Ishikawa (cell line): ENCODE measurements around the gene THSD7A.
A peak's percentile ranks its signal among the peaks of the same experiment; 100 is the strongest.

Source experiments
- CEBPB ChIP-seq: IDR thresholded peaks from 2 replicates; pipeline ENCODE4 v1.6.1; 2012
- CREB1 ChIP-seq: IDR thresholded peaks from 2 replicates; pipeline ENCODE4 v1.6.1; 2012; ENCODE audit warnings: low read depth
- EGR1 ChIP-seq: IDR thresholded peaks from 2 replicates; pipeline ENCODE4 v1.6.1; 2012
- EP300 ChIP-seq: IDR thresholded peaks from 2 replicates; pipeline ENCODE4 v1.6.1; 2012; ENCODE audit warnings: borderline replicate concordance
- FOXM1 ChIP-seq: IDR thresholded peaks from 2 replicates; pipeline ENCODE4 v1.6.1; 2012; ENCODE audit warnings: low read depth, borderline replicate concordance
- MAX ChIP-seq: IDR thresholded peaks from 2 replicates; pipeline ENCODE4 v1.6.1; 2012
- NFIC ChIP-seq: IDR thresholded peaks from 2 replicates; pipeline ENCODE4 v1.6.1; 2012
- RAD21 ChIP-seq: IDR thresholded peaks from 2 replicates; pipeline ENCODE4 v1.6.1; 2012; ENCODE audit warnings: low read depth
- TAF1 ChIP-seq: IDR thresholded peaks from 2 replicates; pipeline ENCODE4 v1.6.1; 2012; ENCODE audit warnings: low read depth, mild to moderate bottlenecking
- TCF12 ChIP-seq: IDR thresholded peaks from 2 replicates; pipeline ENCODE4 v1.6.1; 2012; ENCODE audit warnings: low read depth
- TEAD4 ChIP-seq: IDR thresholded peaks from 2 replicates; pipeline ENCODE4 v1.6.1; 2012
- USF1 ChIP-seq: IDR thresholded peaks from 2 replicates; pipeline ENCODE4 v1.6.1; 2012
- YY1 ChIP-seq: IDR thresholded peaks from 2 replicates; pipeline ENCODE4 v1.6.1; 2012; ENCODE audit warnings: low read depth
- ZBTB7A ChIP-seq: IDR thresholded peaks from 2 replicates; pipeline ENCODE4 v1.6.1; 2012; ENCODE audit warnings: low read depth
- TF ChIP-seq, protein P1 (sequence below): IDR thresholded peaks from 2 replicates; pipeline ENCODE4 v1.6.1; 2012; ENCODE audit warnings: low read depth, mild to moderate bottlenecking

The THSD7A gene

GRCh38 chr7:11332865-11333228 lies 499.2 kb downstream of the THSD7A start:
- TF ChIP-seq EP300 (no peak), TEAD4 (no peak), USF1 (no peak), ZBTB7A (no peak), RAD21 (no peak), CEBPB (no peak), YY1 (no peak), TCF12 (no peak), NFIC (no peak), MAX (no peak), CREB1 (no peak), EGR1 (no peak), TAF1 (no peak), FOXM1 (no peak)
- TF ChIP-seq, protein P1, sequence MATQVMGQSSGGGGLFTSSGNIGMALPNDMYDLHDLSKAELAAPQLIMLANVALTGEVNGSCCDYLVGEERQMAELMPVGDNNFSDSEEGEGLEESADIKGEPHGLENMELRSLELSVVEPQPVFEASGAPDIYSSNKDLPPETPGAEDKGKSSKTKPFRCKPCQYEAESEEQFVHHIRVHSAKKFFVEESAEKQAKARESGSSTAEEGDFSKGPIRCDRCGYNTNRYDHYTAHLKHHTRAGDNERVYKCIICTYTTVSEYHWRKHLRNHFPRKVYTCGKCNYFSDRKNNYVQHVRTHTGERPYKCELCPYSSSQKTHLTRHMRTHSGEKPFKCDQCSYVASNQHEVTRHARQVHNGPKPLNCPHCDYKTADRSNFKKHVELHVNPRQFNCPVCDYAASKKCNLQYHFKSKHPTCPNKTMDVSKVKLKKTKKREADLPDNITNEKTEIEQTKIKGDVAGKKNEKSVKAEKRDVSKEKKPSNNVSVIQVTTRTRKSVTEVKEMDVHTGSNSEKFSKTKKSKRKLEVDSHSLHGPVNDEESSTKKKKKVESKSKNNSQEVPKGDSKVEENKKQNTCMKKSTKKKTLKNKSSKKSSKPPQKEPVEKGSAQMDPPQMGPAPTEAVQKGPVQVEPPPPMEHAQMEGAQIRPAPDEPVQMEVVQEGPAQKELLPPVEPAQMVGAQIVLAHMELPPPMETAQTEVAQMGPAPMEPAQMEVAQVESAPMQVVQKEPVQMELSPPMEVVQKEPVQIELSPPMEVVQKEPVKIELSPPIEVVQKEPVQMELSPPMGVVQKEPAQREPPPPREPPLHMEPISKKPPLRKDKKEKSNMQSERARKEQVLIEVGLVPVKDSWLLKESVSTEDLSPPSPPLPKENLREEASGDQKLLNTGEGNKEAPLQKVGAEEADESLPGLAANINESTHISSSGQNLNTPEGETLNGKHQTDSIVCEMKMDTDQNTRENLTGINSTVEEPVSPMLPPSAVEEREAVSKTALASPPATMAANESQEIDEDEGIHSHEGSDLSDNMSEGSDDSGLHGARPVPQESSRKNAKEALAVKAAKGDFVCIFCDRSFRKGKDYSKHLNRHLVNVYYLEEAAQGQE: no peak

DNA sequence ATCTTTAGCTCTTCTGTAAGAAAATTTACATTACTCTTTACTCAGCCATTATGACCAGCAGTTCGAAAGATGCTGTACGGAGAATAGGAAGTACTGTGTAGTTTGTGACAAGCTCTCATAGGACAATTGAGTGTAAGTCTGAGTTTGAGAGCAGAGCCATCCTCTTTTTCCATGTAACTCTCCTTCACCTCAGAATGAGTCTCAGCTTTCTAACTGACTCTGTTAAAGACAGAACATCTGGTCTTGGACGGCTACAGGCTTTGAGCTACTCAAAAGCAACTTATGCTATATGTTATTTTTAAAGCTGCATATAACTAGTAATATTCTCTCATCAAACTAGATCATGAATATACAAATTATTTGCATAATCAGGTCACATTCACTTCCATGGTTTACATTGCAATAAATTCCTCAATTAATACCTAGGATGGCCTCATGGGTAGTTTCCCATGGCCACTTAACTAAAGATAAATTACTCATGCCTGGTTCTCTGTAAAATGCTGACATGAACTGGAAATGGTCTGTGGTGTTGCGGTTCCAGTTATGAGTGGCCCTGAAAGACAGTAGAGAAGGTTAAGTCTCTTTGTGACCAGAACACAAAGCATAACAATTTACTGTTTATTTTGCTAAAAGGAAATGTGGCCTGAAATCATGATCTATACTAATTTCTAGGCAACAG lies 499.7 kb downstream of the THSD7A start:
- TF ChIP-seq CEBPB: no peak
- TF ChIP-seq, protein P1: no peak
- TF ChIP-seq FOXM1: no peak
- TF ChIP-seq EGR1: no peak
- TF ChIP-seq USF1: no peak
- TF ChIP-seq RAD21: no peak
- no peak for TF ChIP-seq TCF12
- no peak for TF ChIP-seq EP300
- TF ChIP-seq YY1: no peak

DNA sequence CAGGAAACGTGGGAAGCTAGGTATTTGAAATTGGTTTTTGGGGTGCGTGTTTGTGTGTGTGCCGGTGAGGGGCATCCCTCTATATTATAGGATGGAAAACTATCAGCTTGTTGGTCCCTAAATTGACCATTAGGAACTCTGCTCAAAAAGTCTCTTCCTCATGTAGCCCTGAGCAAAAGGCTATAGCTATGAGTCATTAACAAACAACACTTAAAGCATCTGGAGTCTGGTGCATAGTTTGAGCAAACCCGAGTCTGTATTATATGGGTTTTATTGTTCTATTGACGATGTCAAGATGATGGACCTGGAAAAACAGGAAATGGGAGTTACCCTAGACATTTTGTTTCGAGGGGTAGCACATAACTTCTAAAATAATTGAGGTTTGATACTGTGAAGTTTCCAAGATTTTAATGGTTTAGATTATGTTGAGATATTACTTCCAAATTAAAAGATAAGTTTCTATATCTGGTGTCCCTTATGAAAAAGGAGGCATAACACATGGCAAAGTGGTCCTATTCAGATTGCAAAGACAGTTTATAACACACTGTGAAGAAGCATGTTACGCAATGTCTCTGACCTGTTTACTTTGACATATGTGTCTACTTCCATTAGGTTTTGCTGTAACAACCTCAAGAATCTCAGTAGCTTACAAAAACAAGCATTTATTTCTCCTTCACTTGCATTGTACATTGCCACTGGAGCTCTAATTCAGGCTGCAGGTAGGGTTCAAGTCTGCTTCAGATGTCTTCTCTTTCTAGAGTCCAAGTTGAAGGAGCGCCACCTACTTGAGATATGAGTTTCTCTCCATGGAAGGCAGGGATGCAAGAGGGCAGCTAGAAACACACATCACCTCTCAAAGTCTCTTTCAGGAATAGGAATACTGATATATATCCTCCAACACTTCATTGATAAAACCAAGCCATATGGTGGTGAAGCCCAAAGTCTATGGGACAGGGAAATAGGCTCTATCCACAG lies 500.6 kb downstream of the THSD7A start:
- TF ChIP-seq CEBPB: peak; percentile 53
- TF ChIP-seq MAX: no peak

DNA sequence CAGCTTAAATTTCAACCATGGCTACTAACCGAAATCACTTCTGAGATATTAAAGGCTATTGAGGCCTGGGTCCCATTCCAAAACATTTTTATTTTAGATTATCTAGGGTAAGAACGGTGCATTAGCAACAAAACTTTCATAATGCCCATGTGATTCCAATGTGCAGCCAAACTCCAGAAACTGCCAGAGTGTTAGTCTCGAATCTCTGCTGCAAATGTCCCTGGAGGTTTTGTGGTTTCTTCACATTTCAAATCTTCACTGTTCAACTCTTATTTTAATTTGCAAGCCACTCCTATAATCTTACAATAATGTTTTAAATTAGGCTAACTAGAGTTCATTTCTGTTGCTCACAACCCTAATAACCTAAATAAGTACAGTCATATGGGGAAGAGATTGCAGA lies 501.3 kb downstream of the THSD7A start:
- TF ChIP-seq, protein P1: no peak
- no peak for TF ChIP-seq RAD21
- TF ChIP-seq CEBPB: no peak
- TF ChIP-seq MAX: no peak
- no peak for TF ChIP-seq NFIC
- TF ChIP-seq USF1: no peak
- no peak for TF ChIP-seq TAF1
- no peak for TF ChIP-seq YY1
- no peak for TF ChIP-seq ZBTB7A
- no peak for TF ChIP-seq EGR1
- no peak for TF ChIP-seq TEAD4
- no peak for TF ChIP-seq TCF12
- TF ChIP-seq EP300: no peak
- TF ChIP-seq FOXM1: no peak
